Cardiac fibroblast (primary cell): ENCODE data around the gene PRPF19.

Source experiments
- DNase-seq, 2 donors: peaks; one replicate each; pipeline versions ENCODE4 v3.0.0 to v3.0.0-alpha.2; 2010; ENCODE audit warnings: low read depth in 2 of 2
- H3K4me3 ChIP-seq, 2 donors: replicated peaks in 1 of 2; 1 replicate in 1 of 2; 2 replicates in 1 of 2; pipeline ENCODE4 v1.5.1; 2011; ENCODE audit warnings: low read depth in 2 of 2, low read length in 2 of 2, mild to moderate bottlenecking in 2 of 2, moderate library complexity in 1 of 2
- TF ChIP-seq, protein P1 (sequence below): IDR thresholded peaks from one replicate; pipeline ENCODE4 v1.5.1; 2011; ENCODE audit warnings: low read depth, mild to moderate bottlenecking, low read length, inconsistent platforms

The PRPF19 gene

DNA sequence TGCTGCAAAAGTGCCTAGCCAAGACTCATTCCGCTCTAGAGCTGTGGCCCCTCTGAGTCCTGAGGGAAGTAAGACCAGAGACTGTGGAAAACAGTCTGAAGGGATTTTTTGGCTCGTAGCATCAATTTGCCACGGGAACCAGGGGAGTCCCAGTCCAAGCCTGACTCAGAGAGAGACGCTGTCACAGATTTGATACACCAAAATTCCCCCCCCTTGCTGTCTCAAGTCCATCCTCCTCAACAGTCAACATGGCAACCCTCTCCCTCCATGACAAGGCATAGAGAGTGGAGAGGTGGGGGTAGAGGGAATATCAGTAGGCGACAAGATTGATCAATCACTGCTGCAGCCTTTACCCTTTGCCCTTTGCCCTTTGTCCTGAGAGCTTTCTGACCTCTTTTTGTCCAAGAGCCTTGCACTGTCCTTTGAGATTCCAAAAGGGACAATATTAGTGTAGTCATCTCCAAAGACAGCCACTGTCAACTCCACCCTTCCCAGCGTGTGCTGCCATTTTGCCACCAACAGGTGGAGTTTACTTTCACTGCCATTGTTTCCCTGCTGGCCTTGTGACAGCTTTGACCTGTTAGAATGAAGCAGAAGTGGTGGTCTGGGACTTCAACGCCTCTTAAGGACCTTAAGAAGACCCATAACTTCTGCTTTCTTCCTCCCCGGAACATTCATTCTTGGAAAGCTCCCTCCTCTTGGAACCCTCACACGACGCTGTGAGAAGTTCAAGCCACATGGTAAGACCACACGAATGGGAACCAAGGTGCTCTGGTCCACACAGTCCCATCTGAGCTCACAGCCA lies 38.3 kb upstream of the PRPF19 start:
- DNase-seq, result no peak
- H3K4me3 ChIP-seq, result no peak overlapping the region
- TF ChIP-seq, protein P1, sequence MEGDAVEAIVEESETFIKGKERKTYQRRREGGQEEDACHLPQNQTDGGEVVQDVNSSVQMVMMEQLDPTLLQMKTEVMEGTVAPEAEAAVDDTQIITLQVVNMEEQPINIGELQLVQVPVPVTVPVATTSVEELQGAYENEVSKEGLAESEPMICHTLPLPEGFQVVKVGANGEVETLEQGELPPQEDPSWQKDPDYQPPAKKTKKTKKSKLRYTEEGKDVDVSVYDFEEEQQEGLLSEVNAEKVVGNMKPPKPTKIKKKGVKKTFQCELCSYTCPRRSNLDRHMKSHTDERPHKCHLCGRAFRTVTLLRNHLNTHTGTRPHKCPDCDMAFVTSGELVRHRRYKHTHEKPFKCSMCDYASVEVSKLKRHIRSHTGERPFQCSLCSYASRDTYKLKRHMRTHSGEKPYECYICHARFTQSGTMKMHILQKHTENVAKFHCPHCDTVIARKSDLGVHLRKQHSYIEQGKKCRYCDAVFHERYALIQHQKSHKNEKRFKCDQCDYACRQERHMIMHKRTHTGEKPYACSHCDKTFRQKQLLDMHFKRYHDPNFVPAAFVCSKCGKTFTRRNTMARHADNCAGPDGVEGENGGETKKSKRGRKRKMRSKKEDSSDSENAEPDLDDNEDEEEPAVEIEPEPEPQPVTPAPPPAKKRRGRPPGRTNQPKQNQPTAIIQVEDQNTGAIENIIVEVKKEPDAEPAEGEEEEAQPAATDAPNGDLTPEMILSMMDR, result peak; percentile 34

DNA sequence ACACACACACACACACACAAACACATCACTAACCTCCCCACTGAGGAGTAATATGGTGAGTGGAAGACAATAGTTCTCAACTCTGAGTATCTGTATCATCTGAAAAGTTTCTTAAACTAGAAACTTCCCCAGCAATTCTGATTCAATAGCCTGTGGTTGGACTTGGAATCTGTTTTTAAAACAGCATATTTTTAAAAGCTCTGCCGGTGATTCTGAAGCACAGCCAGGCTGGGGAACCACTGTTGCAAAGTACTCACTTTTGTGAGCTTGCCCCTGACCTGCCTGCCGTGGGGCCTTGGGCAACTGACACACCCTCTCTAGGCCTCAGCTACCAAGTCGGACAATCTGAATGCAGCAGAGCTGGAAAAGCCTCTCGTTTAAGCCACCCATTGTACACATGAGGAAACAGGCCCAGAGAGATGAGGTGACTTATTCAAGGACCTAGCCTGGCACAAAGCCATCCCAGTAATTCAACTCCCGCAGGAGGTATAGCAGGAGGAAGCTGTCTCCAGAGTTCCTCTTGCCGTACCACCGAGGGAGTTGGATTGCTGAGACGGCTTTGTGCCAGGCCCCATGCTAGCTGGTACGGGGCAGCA lies 36.7 kb upstream of the PRPF19 start:
- no peak for DNase-seq
- H3K4me3 ChIP-seq, result no peak overlapping the region
- TF ChIP-seq, protein P1, result no peak

DNA sequence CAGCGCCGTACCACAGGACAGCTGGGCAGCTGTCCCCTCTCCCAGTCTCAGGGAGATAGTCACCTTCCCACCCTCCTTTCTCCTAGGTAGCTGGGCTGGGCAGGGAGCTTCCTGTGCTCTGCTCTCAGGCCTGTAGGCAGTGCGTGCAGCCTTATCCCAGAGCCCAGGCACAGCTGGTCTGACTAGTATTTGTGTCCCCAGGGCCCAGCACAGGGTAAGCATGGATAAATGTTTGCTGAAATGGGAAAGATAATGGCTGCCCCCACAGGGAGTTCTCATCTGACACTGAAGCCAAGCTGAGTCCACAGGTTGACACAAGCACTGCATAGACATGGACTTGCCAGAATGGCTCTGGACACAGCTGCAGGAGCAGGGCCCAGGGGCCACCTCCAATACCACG lies 35.8 kb upstream of the PRPF19 start:
- no peak for DNase-seq
- TF ChIP-seq, protein P1, result no peak
- H3K4me3 ChIP-seq, result no peak overlapping the region

DNA sequence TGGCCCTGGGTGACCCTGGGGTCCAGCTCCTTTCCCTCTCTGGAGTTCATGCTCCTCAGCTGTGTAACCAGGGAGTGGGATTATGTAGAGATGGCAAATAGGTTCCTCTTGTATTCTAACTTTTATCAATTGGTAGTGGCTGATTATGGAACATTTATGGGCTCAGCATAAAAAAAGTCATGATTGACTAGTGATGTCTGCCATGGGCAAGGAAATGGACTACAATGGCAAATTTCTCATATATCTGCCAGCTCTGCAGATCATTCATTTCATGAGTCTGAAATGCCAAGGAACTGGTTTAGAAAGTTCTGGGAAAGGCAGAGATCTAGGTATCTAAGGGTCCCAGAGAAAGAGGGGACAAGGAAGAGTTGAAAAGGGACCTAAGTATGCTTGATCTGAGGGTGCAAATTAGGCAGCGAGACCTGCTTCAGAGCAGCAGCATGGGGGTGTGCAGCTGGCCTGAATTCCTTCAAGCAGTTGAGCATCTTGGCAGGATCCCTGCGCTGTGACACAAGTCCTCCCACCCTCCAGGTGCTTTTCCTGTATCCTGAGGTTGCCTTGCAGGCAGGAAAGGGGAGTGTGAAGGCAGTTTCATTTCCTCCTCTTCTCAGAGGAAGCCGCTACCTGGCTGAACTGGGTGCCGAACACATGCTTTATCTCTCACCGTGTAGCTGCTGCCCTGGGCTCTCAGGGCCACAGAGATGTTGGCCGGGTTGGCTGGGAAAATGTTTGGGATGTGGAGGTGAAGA lies 35.2 kb upstream of the PRPF19 start:
- no peak overlapping the region for H3K4me3 ChIP-seq
- TF ChIP-seq, protein P1, result no peak
- no peak for DNase-seq

DNA sequence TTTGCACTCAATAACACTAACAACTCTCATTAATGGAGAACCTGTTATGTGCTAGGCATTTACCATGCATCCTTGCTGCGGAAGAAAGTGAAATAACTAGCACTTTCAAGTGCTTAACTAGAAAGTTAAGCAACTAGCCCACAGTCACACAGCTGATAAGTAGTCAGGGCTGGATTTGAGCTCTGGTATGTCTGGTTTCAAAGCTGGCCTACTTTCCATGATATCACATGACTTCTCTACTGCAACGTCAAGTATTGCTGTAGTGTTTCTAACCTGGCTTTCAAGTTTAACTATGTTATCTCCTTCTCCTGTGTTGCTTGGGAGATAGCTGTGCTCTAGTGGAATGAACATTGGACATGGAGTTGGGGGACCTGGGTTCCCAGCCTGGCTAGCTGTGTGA lies 33.5 kb upstream of the PRPF19 start:
- no peak overlapping the region for H3K4me3 ChIP-seq
- peak in 1 of 2 donors; percentile 49 for DNase-seq
- TF ChIP-seq, protein P1, result no peak

DNA sequence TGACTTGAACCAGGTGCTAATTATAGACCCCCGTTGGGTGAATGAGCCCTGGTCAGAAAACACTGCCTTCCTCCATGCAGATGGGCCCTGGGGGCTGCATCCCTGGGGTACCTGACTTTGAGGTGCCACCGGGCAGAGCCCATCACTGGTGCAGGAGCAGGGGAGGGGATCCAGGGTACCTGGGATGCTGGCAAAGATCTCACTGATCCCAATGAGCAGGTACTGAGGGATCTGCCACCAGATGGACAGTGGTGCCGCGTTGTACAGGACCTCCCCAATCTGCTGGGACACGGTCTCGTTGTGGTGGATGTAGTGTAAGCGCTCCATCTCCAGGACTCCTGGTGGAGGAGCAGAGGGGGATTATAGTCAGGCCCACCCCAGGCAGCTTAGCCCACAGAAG lies 32.9 kb upstream of the PRPF19 start:
- no peak overlapping the region for H3K4me3 ChIP-seq
- TF ChIP-seq, protein P1, result no peak
- no peak for DNase-seq
